ENCODE data around the gene TMEM220.

Gene TMEM220

GRCh38 chr17:10745231-10745630 lies 15.4 kb upstream of the TMEM220 start:
- ATAC-seq: no peak
- no peak for TF ChIP-seq PPARA (CRISPR knock-in tag; IDR thresholded peaks at IDR 0.05; ENCODE audit: borderline replicate concordance)
- TF ChIP-seq, protein P1, sequence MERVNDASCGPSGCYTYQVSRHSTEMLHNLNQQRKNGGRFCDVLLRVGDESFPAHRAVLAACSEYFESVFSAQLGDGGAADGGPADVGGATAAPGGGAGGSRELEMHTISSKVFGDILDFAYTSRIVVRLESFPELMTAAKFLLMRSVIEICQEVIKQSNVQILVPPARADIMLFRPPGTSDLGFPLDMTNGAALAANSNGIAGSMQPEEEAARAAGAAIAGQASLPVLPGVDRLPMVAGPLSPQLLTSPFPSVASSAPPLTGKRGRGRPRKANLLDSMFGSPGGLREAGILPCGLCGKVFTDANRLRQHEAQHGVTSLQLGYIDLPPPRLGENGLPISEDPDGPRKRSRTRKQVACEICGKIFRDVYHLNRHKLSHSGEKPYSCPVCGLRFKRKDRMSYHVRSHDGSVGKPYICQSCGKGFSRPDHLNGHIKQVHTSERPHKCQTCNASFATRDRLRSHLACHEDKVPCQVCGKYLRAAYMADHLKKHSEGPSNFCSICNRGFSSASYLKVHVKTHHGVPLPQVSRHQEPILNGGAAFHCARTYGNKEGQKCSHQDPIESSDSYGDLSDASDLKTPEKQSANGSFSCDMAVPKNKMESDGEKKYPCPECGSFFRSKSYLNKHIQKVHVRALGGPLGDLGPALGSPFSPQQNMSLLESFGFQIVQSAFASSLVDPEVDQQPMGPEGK (CRISPR knock-in tag; IDR thresholded peaks at IDR 0.05; ENCODE audit: borderline replicate concordance): no peak
- TF ChIP-seq TOX (CRISPR knock-in tag; IDR thresholded peaks at IDR 0.05; ENCODE audit: borderline replicate concordance): no peak
- TF ChIP-seq ISL1 (CRISPR knock-in tag; IDR thresholded peaks at IDR 0.05): no peak
- no peak for TF ChIP-seq ZNF565 (CRISPR knock-in tag; conservative IDR thresholded peaks at IDR 0.05; ENCODE audit: low read depth)
- TF ChIP-seq ARNTL (CRISPR knock-in tag; IDR thresholded peaks at IDR 0.05; ENCODE audit: borderline replicate concordance, low read depth): no peak
- no peak for TF ChIP-seq RARB (CRISPR knock-in tag; IDR thresholded peaks at IDR 0.05)
- TF ChIP-seq ZFP30 (CRISPR knock-in tag; IDR thresholded peaks at IDR 0.05): no peak
- TF ChIP-seq TCF4 (CRISPR knock-in tag; IDR thresholded peaks at IDR 0.05; ENCODE audit: borderline replicate concordance): no peak
- TF ChIP-seq ZNF8 (CRISPR knock-in tag; IDR thresholded peaks at IDR 0.05): no peak
- TF ChIP-seq, protein P2, sequence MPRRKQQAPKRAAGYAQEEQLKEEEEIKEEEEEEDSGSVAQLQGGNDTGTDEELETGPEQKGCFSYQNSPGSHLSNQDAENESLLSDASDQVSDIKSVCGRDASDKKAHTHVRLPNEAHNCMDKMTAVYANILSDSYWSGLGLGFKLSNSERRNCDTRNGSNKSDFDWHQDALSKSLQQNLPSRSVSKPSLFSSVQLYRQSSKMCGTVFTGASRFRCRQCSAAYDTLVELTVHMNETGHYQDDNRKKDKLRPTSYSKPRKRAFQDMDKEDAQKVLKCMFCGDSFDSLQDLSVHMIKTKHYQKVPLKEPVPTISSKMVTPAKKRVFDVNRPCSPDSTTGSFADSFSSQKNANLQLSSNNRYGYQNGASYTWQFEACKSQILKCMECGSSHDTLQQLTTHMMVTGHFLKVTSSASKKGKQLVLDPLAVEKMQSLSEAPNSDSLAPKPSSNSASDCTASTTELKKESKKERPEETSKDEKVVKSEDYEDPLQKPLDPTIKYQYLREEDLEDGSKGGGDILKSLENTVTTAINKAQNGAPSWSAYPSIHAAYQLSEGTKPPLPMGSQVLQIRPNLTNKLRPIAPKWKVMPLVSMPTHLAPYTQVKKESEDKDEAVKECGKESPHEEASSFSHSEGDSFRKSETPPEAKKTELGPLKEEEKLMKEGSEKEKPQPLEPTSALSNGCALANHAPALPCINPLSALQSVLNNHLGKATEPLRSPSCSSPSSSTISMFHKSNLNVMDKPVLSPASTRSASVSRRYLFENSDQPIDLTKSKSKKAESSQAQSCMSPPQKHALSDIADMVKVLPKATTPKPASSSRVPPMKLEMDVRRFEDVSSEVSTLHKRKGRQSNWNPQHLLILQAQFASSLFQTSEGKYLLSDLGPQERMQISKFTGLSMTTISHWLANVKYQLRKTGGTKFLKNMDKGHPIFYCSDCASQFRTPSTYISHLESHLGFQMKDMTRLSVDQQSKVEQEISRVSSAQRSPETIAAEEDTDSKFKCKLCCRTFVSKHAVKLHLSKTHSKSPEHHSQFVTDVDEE (CRISPR knock-in tag; IDR thresholded peaks at IDR 0.05): no peak
- no peak for TF ChIP-seq GLIS3 (CRISPR knock-in tag; IDR thresholded peaks at IDR 0.05)
- no peak for TF ChIP-seq ZFP3 (CRISPR knock-in tag; IDR thresholded peaks at IDR 0.05)
- no peak for TF ChIP-seq CSDC2 (CRISPR knock-in tag; IDR thresholded peaks at IDR 0.05)
- no peak for TF ChIP-seq ESRRG (CRISPR knock-in tag; IDR thresholded peaks at IDR 0.05)

GRCh38 chr17:10744501-10745000 lies 14.7 kb upstream of the TMEM220 start:
- TF ChIP-seq, protein P1 (CRISPR knock-in tag; IDR thresholded peaks at IDR 0.05; ENCODE audit: borderline replicate concordance): no peak
- TF ChIP-seq ZNF70 (CRISPR knock-in tag; IDR thresholded peaks at IDR 0.05): peak; percentile 97
- TF ChIP-seq ZFP30 (CRISPR knock-in tag; IDR thresholded peaks at IDR 0.05): no peak
- ATAC-seq: no peak

GRCh38 chr17:10743316-10744009 lies 13.6 kb upstream of the TMEM220 start:
- ATAC-seq: no peak
- TF ChIP-seq ISL1 (CRISPR knock-in tag; IDR thresholded peaks at IDR 0.05) (no peak), BACH2 (CRISPR knock-in tag; IDR thresholded peaks at IDR 0.05; ENCODE audit: borderline replicate concordance) (no peak), ZFP3 (CRISPR knock-in tag; IDR thresholded peaks at IDR 0.05) (no peak), PPARA (CRISPR knock-in tag; IDR thresholded peaks at IDR 0.05; ENCODE audit: borderline replicate concordance) (no peak), RARB (CRISPR knock-in tag; IDR thresholded peaks at IDR 0.05) (no peak)

DNA sequence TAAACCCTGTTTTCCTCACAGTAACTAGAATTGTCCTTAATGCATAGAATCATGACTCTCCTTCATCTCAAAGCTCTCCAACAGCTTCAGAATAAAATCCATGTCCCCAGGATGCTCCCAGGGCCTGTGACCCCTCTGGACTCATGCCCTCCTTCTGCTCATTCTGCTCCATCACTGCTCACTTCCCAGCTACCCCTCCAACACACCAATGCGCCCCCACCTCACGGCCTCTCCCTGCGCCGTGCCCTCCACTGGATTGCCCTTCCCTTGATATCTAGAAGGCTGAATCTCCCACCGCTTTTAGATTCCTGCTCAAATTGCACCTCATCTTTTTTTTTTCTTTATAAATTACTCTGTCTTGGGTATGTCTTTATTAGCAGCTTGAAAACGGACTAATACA lies 12.6 kb upstream of the TMEM220 start:
- no peak for ATAC-seq

More for the DNA sequence above, 12.6 kb upstream of the TMEM220 start:
- TF ChIP-seq, protein P2 (CRISPR knock-in tag; IDR thresholded peaks at IDR 0.05): no peak
- TF ChIP-seq GLIS3 (CRISPR knock-in tag; IDR thresholded peaks at IDR 0.05) (no peak), ISL1 (CRISPR knock-in tag; IDR thresholded peaks at IDR 0.05) (no peak), ZNF70 (CRISPR knock-in tag; IDR thresholded peaks at IDR 0.05) (no peak)
- TF ChIP-seq, protein P3, sequence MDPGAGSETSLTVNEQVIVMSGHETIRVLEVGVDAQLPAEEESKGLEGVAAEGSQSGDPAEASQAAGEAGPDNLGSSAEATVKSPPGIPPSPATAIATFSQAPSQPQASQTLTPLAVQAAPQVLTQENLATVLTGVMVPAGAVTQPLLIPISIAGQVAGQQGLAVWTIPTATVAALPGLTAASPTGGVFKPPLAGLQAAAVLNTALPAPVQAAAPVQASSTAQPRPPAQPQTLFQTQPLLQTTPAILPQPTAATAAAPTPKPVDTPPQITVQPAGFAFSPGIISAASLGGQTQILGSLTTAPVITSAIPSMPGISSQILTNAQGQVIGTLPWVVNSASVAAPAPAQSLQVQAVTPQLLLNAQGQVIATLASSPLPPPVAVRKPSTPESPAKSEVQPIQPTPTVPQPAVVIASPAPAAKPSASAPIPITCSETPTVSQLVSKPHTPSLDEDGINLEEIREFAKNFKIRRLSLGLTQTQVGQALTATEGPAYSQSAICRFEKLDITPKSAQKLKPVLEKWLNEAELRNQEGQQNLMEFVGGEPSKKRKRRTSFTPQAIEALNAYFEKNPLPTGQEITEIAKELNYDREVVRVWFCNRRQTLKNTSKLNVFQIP (CRISPR knock-in tag; IDR thresholded peaks at IDR 0.05; ENCODE audit: borderline replicate concordance, low read depth): no peak

Data from SK-N-SH treated with all-trans-retinoic acid at 6 μM for 48 hours (cell line).